GM12891 (cell line): ENCODE data around the gene MATN4.

ENCODE experiments used
- DNase-seq: peaks from one replicate; pipeline ENCODE4 v3.0.0; 2011; ENCODE audit warnings: low spot score; ENCODE audit not compliant: insufficient read length
- FAIRE-seq: peaks from 2 replicates; lab custom pipeline; 2011; peaks lifted over from hg19 to GRCh38; lab: Jason Lieb, UNC
- PAX5 ChIP-seq: IDR thresholded peaks from 2 replicates; pipeline ENCODE4 v1.6.1; 2011; ENCODE audit warnings: low read length, moderate library complexity, mild to moderate bottlenecking; ENCODE audit not compliant: insufficient read depth, severe bottlenecking
- POLR2A ChIP-seq: IDR thresholded peaks from 2 replicates; pipeline ENCODE4 v1.6.1; 2011; ENCODE audit warnings: low read depth, low read length, control low read depth
- POLR2AphosphoS5 ChIP-seq: IDR thresholded peaks from 2 replicates; pipeline ENCODE4 v1.6.1; 2011; ENCODE audit warnings: low read depth, low read length, control low read depth
- POU2F2 ChIP-seq: IDR thresholded peaks from 2 replicates; pipeline ENCODE4 v1.6.1; 2011; ENCODE audit warnings: low read depth, mild to moderate bottlenecking, control low read depth, low read length, moderate library complexity
- SPI1 ChIP-seq: IDR thresholded peaks from 2 replicates; pipeline ENCODE4 v1.6.1; 2011; ENCODE audit warnings: low read depth, low read length, control low read depth
- TAF1 ChIP-seq: IDR thresholded peaks from 2 replicates; pipeline ENCODE4 v1.6.1; 2011; ENCODE audit warnings: low read depth, low read length, control low read depth

Gene MATN4

DNA sequence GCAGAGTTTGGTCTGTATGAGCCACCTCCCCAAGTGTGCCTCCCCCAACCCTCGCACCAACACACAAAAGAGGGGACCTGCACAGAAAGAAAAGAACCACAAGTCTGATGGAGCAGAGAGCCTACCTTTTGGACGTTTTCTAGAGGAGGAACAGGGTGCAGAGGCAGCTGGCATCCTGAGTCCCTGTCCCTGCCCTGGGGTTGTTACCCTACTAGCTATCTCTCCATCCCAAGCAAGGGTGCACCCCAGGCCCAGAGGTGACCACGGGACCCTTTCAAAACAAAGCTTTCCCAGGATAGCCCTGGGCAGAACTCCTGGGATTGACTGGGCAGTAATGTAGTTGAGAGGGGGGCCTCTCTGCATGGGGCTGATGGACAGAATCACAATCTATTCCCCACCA is 9.7 kb upstream of the MATN4 start:
- DNase-seq (no peak), FAIRE-seq (no peak)
- TF ChIP-seq POLR2AphosphoS5 (no peak), POLR2A (no peak), PAX5 (no peak), POU2F2 (no peak), SPI1 (no peak), TAF1 (no peak)

DNA sequence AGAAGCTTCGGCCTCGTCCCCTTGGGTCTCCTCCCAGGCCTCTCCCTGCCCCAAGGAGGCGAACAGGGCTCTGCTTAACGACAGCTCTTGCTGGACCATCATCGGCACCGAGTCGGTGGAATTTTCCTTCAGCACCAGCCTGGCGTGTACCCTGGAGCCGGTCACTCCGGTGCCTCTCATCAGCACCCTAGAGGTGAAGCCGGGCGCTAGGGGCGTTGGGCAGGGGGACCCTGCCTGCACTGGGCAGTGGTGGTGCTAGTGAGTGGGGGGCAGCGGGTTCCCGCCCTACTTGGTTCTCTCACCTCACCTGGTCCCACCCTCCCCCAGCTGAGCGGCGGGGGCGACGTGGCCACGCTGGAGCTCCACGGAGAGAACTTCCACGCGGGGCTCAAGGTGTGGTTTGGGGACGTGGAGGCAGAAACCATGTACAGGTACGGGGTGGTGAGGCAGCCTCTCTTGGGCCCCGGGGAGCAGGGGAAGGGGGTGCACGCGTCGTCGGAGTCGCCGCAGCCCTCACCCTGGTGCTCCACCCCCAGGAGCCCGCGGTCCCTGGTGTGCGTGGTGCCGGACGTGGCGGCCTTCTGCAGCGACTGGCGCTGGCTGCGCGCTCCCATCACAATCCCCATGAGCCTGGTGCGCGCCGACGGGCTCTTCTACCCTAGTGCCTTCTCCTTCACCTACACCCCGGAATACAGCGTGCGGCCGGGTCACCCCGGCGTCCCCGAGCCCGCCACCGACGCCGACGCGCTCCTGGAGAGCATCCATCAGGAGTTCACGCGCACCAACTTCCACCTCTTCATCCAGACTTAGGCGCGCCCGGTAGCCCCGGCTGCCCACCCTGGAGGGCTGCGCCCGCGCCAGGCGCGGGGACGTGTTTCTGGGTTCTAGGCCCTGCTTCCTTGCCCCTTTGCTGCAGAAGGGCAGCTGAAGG is 8.3 kb upstream of the MATN4 start:
- TF ChIP-seq POU2F2 (no peak), POLR2AphosphoS5 (no peak), TAF1 (no peak), PAX5 (no peak), POLR2A (no peak), SPI1 (no peak)
- FAIRE-seq (no peak), DNase-seq (no peak)

GRCh38 chr20:45315672-45316071 is 7.6 kb upstream of the MATN4 start:
- FAIRE-seq, result no peak
- no peak for DNase-seq
- no peak for TF ChIP-seq POU2F2
- TF ChIP-seq SPI1, result no peak
- TF ChIP-seq TAF1, result no peak
- TF ChIP-seq POLR2AphosphoS5, result no peak
- no peak for TF ChIP-seq POLR2A
- no peak for TF ChIP-seq PAX5

DNA sequence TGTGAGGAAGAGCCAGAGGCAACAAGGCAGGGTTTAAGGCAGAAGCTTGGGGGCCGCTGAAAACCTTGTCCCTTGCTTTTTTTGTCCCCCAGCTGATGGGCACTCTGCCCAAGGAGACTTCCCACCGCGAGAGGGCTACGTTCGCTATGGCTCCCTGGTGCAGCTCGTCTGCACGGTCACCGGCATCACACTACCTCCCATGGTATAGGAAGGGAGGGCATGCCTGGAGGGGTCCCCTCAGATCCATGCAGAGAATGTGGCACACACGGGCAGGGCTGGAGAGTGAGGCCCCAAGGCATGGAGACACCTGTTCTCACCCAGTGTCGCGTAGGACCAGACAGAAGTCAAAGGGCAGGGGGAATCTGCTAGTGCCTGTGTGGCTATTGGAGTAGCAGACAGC is 5.8 kb upstream of the MATN4 start:
- no peak for FAIRE-seq
- TF ChIP-seq POLR2A (no peak), TAF1 (no peak), POLR2AphosphoS5 (no peak), POU2F2 (no peak), SPI1 (no peak), PAX5 (no peak)

DNA sequence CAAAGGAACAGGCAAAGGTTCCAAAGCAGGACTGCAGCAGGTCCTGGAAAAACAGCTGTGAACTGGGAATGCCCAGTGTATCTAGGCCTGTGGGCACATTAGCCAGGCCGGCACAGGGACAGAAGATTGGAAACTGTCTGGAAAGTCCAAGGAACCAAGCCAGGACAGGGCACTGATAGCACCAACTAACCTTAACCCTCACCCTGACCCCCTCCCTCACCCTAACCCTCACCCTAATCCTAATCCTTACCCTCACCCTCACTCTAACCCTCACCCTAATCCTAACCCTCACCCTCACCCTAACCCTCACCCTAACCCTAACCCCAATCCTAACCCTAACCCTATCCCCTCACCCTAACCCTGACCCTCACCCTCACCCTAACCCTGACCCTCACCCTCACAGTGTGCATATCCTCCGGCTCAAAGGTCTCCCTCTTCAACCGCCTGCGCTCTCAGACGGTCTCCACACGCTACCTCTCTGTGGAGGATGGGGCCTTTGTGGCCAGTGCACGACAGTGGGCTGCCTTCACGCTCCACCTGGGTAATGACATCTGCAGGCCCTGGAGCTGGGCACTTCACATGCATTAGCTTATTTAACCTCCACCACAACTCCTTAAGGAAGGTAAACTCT is 5.1 kb upstream of the MATN4 start:
- FAIRE-seq (no peak), DNase-seq (no peak)
- TF ChIP-seq SPI1 (no peak), POU2F2 (no peak), POLR2AphosphoS5 (no peak), TAF1 (no peak), POLR2A (no peak), PAX5 (no peak)

More for the DNA sequence above, 5.8 kb upstream of the MATN4 start:
- DNase-seq, result no peak

DNA sequence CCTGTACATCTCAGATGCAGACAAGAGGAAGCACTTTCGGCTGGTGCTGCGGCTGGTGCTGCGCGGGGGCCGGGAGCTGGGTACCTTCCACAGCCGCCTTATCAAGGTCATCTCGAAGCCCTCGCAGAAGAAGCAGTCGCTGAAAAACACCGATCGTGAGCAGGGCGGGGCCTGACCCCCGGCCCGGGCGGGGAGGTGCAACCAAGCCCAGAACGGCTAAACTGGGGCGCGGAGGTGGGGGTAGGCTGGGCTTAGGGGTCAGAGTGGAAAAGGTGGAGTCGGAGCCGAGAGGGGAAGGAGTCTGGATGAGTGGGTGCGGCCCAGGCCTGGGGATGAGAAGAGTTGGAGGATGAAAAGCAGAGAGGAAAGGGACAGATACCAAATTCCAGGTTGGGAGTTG is 4.1 kb upstream of the MATN4 start:
- DNase-seq, result no peak
- no peak for FAIRE-seq
- TF ChIP-seq POLR2A (no peak), POU2F2 (no peak), POLR2AphosphoS5 (no peak), PAX5 (no peak), SPI1 (no peak), TAF1 (no peak)

GRCh38 chr20:45311589-45312211 is 3.6 kb upstream of the MATN4 start:
- FAIRE-seq (peak; percentile 83), DNase-seq (peak; percentile 85)
- no peak for TF ChIP-seq PAX5
- no peak for TF ChIP-seq SPI1
- no peak for TF ChIP-seq POLR2AphosphoS5
- TF ChIP-seq POLR2A, result no peak
- TF ChIP-seq POU2F2, result no peak
- no peak for TF ChIP-seq TAF1

- no peak for FAIRE-seq
- no peak for DNase-seq
- TF ChIP-seq POLR2A (no peak), POU2F2 (no peak), PAX5 (no peak), SPI1 (no peak)
Observed at GRCh38 chr20:45309075-45309474, 976 bp upstream of the MATN4 start.

- DNase-seq (no peak), FAIRE-seq (no peak)
- no peak for TF ChIP-seq SPI1
- TF ChIP-seq POLR2AphosphoS5, result no peak
- no peak for TF ChIP-seq POLR2A
- no peak for TF ChIP-seq POU2F2
- TF ChIP-seq PAX5, result no peak
- no peak for TF ChIP-seq TAF1
Observed at GRCh38 chr20:45307076-45307640, 941 bp downstream of the MATN4 start.
